CD4-positive, alpha-beta T cell treated with Interleukin-6 for 4 hours (primary cell): ENCODE measurements around the gene DRD1.
A peak's percentile ranks its signal among the peaks of the same experiment; 100 is the strongest.
"Not testable (repeated sequence)": the region's sequence is repeated elsewhere in the genome, so short reads cannot be mapped to it uniquely, and the experiment has no call there.

Experiments
- DNase-seq: peaks from one replicate; pipeline ENCODE4 v3.0.0-alpha.2; 2020; ENCODE audit warnings: mixed read lengths

DRD1 gene

GRCh38 chr5:175467983-175468690 lies 24.2 kb upstream of the DRD1 start:
- DNase-seq = no peak

DNA sequence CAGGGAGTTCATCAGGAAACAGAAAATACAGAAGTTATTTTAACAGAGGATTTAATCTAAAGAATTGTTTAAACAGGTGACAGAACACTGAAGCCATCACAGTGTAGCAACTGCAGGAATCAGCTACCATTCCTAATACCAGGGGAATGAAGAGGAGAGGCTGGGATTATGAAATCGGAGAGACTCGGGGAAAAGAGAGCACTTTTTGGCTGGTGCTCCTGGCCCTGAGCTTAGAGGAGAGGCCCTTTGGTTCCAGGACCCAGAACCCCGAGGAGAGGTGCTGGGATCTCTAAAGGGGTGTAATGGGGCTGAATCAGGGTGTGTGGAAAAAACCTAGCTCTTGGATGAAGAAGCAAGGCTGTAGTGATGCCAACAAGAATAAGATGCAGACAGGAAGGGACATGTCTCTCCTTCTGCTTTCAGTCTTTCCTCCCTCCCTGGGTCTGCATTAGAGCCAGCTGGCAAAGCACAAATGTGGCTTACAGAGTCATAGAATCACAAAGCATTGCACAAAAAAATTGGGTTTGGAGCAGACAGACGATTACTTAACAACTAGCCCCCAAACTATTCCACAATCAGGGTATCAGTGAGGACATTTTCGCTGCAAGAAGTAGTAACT lies 22.8 kb upstream of the DRD1 start:
- DNase-seq = no peak

GRCh38 chr5:175465282-175465681 lies 21.3 kb upstream of the DRD1 start:
- no peak for DNase-seq

DNA sequence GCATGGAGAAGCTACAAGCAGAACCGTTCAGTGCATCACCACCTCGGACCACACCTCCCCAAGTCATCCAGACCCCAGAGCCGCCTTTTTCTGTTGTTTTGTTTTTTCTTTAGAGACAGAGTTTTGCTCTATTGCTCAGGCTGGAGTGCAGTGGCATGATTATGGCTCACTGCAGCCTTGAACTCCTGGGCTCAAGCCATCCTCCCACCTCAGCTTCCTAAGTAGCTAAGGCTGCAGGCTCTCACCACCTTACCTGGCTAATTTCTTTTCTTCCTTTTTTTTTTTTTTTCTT lies 20.9 kb upstream of the DRD1 start:
- DNase-seq = no peak

- peak; percentile 75 for DNase-seq
These were observed 20.3 kb upstream of the DRD1 start for GRCh38 chr5:175464074-175464941.

- DNase-seq = no peak
These were observed 19.7 kb upstream of the DRD1 start for GRCh38 chr5:175463641-175464040.

GRCh38 chr5:175461370-175461769 lies 17.4 kb upstream of the DRD1 start:
- no peak for DNase-seq

- no peak for DNase-seq
These were observed 16.6 kb upstream of the DRD1 start for GRCh38 chr5:175460552-175460951.

GRCh38 chr5:175460126-175460525 lies 16.1 kb upstream of the DRD1 start:
- DNase-seq = no peak

- DNase-seq = no peak
These were observed 13.5 kb upstream of the DRD1 start for GRCh38 chr5:175457466-175457865.

DNA sequence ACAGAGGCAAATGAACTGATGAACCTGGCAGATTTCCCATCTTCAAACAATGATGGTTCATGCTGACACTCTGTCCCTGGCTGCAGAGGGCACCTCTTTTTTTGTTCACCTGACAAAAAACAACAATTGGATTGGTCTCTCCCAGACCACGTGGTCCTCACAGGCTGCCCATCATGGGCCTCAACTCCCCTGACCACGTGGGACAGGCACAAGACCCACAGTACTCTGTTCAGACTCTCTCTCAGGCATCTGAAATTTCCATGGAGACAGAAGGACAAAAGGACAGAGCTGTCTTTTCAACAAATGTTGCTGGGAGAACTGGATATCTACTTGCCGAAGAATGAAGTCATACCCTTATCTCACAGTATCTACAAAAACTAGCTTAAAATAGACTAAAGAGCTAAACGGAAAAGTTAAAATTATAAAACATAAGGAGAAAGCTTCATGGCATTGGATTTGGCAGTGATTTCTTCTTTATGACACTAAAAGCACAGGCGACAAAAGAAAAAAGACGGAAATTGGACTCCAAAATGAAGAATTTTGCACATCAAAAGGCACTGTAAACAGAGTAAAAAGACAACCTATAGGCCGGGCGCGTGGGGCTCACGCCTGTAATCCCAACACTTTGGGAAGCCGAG lies 12.2 kb upstream of the DRD1 start:
- no peak for DNase-seq

GRCh38 chr5:175454338-175454737 lies 10.4 kb upstream of the DRD1 start:
- DNase-seq = not testable (repeated sequence)

GRCh38 chr5:175452166-175452565 lies 8.2 kb upstream of the DRD1 start:
- DNase-seq = no peak

DNA sequence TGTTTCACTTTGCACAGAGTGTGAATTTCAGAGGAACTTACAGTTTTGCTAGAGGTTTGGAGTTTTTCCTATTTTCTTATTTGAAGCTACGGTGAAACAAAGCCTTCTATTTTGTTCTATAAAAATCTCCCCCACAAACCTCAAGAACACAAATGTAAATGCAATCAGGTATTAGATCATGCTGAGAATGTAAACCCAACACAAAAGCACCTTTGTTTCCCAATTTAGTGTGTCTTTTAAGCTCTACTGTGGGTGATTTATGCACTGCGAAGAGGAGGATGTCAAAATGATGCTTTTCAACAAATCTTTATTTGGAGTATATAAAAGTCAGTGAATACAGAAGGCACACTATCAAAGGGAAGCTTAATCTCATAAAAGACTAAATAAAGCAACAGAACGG lies 4.3 kb upstream of the DRD1 start:
- no peak for DNase-seq

- DNase-seq = no peak
These were observed 3.6 kb upstream of the DRD1 start for GRCh38 chr5:175447571-175447970.

DNA sequence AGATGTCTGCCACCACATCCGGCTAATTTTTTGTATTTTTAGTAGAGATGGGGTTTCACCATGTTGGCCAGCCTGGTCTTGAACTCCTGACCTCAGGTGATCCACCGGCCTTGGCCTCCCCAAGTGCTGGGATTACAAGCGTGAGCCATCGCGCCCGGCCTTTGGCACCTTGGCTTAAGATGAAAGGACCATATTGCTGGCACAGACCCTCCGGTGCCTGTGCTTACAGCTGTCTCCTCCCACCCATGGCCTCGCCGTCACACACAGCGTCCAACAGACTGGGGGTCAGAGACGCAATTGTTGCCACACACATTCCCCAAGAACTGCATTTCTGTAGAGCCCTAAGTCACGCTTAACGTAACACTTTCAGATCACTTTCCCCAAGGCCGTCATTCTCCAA lies 2.4 kb upstream of the DRD1 start:
- not testable (repeated sequence) for DNase-seq

- DNase-seq = no peak
These were observed 999 bp upstream of the DRD1 start for GRCh38 chr5:175444905-175445456.

- no peak for DNase-seq
These were observed 395 bp downstream of the DRD1 start for GRCh38 chr5:175443514-175444059.

- DNase-seq = no peak
These were observed 5.6 kb downstream of the DRD1 start for GRCh38 chr5:175438234-175438857.

GRCh38 chr5:175436359-175436758 lies 7.6 kb downstream of the DRD1 start:
- DNase-seq = no peak

GRCh38 chr5:175434800-175435199 lies 9.2 kb downstream of the DRD1 start:
- DNase-seq = no peak

GRCh38 chr5:175427762-175428161 lies 16.2 kb downstream of the DRD1 start:
- DNase-seq = no peak
